ENCODE results near the gene TCF15.

DNA sequence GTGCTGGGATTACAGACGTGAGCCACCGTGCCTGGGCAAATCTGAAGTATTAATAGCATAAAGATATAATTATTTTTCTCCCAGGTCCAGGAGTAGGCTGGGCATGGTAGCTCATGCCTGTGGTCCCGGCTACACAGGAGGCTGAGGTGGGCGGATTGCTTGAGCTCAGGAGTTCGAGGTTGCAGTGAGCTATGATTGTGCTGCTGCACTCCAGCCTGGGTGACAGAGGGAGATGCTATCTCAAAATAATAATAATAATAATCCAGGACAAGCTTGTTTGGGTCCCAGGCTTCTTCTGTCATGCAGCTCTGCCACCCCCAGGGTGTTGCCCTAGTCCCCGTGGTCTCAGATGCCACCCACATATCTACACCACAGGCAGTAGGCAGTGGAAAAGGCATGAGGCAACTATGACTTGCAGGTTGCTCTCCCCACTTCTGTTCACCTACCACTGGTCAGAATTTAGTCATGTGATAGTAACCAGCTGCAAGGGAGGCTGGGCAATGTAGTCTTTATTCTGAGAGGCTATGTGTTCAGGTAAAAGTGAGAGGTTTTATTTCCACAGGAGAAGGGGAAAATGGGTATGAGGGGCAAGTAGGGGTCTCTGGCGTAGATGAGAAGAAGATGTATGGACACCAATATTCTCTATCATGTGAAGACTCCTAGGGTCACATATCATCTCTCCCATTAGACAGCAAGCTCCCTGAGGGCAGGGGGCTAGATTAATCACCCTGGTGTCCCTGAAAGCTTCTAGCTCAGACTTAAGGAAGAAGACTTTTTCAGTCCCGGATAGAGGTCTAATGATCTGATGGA lies 25.7 kb downstream of the TCF15 start:
- TF ChIP-seq EP300 (IDR thresholded peaks at IDR 0.05) (no peak), POLR2AphosphoS5 (IDR thresholded peaks at IDR 0.05) (no peak)
- TF ChIP-seq, protein P1, sequence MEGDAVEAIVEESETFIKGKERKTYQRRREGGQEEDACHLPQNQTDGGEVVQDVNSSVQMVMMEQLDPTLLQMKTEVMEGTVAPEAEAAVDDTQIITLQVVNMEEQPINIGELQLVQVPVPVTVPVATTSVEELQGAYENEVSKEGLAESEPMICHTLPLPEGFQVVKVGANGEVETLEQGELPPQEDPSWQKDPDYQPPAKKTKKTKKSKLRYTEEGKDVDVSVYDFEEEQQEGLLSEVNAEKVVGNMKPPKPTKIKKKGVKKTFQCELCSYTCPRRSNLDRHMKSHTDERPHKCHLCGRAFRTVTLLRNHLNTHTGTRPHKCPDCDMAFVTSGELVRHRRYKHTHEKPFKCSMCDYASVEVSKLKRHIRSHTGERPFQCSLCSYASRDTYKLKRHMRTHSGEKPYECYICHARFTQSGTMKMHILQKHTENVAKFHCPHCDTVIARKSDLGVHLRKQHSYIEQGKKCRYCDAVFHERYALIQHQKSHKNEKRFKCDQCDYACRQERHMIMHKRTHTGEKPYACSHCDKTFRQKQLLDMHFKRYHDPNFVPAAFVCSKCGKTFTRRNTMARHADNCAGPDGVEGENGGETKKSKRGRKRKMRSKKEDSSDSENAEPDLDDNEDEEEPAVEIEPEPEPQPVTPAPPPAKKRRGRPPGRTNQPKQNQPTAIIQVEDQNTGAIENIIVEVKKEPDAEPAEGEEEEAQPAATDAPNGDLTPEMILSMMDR (IDR thresholded peaks at IDR 0.05) = no peak

Measured in upper lobe of left lung (tissue), 4 donors.